Suprapubic skin (tissue), 4 donors: Measurements from ENCODE around the gene HMGCL.

Experiments
- EP300 ChIP-seq: sonication (generic); formaldehyde crosslinking; IDR thresholded peaks from one replicate; pipeline ENCODE4 v1.6.1; 2017; ENCODE audit warnings: antibody characterized with exemption
- POLR2A ChIP-seq, 2 donors: fragments of 450-650 bp; IDR thresholded peaks; one replicate each; pipeline ENCODE4 v1.6.1; 2017; ENCODE audit warnings: antibody characterized with exemption in 2 of 2, mild to moderate bottlenecking in 2 of 2, moderate library complexity in 2 of 2
- POLR2AphosphoS5 ChIP-seq, 3 donors: sonication (generic); formaldehyde crosslinking; IDR thresholded peaks; one replicate each; pipeline ENCODE4 v1.6.1; 2017; ENCODE audit warnings: antibody characterized with exemption in 3 of 3
- TF ChIP-seq, protein P1 (sequence below), 2 donors: fragments of 200-600 bp in 1 of 2; fragments of 450-650 bp in 1 of 2; sonication (generic) in 1 of 2; IDR thresholded peaks; one replicate each; pipeline ENCODE4 v1.5.1; 2016 to 2019; ENCODE audit warnings: antibody characterized with exemption in 2 of 2, mild to moderate bottlenecking in 1 of 2, moderate library complexity in 1 of 2

DNA sequence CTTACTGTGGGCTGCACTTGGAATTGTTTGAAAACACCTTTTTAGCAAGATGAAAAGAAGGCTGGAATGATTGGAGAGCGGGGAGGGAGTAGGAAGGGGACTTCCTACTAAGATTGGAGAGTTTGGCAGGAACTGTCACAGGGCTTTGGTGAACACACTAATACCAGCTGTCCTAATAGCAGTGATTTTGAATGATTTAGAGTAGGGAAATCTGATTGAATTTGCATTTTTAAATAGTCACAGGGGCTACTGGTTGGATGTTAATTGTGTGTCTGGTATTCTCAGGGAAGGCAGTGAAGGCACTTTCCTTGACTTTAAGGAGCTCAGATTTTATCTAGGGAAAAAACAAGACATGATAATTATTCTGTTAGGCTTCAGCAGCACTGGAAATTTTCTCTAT is 2.5 kb upstream of the HMGCL start:
- TF ChIP-seq, protein P1, sequence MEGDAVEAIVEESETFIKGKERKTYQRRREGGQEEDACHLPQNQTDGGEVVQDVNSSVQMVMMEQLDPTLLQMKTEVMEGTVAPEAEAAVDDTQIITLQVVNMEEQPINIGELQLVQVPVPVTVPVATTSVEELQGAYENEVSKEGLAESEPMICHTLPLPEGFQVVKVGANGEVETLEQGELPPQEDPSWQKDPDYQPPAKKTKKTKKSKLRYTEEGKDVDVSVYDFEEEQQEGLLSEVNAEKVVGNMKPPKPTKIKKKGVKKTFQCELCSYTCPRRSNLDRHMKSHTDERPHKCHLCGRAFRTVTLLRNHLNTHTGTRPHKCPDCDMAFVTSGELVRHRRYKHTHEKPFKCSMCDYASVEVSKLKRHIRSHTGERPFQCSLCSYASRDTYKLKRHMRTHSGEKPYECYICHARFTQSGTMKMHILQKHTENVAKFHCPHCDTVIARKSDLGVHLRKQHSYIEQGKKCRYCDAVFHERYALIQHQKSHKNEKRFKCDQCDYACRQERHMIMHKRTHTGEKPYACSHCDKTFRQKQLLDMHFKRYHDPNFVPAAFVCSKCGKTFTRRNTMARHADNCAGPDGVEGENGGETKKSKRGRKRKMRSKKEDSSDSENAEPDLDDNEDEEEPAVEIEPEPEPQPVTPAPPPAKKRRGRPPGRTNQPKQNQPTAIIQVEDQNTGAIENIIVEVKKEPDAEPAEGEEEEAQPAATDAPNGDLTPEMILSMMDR (IDR thresholded peaks at IDR 0.05), result no peak
- no peak for TF ChIP-seq POLR2AphosphoS5 (IDR thresholded peaks at IDR 0.05)
- no peak for TF ChIP-seq POLR2A (IDR thresholded peaks at IDR 0.05)
- TF ChIP-seq EP300, result no peak
